Activated CD4-positive, alpha-beta memory T cell treated with anti-CD3 and anti-CD28 coated beads, Interleukin-2, amount 10 ng/mL, durations not matched to agents 7 days and 5 days (primary cell): ENCODE measurements around the gene NPC1L1. TPM values are rescaled to one million over a fixed set of nuclear protein-coding genes. Genes with fewer than 3 reads are reported as not detected.

ENCODE experiments used
- CTCF ChIA-PET: fragments of 350-600 bp; sonication (Branson Sonifier 250); formaldehyde crosslinking; loops from one replicate; lab custom pipeline; 2021; ENCODE audit warnings: antibody characterized with exemption, inconsistent platforms; lab: Charles Lee
- POLR2A ChIA-PET: fragments of 350-600 bp; sonication (Branson Sonifier 250); formaldehyde crosslinking; loops from one replicate; lab custom pipeline; 2021; ENCODE audit warnings: antibody characterized with exemption; lab: Charles Lee
- DNase-seq: peaks from one replicate; pipeline ENCODE4 v3.0.0-alpha.2; 2020
- H3K27ac Mint-ChIP-seq: one replicate; pipeline ENCODE4 v1.8.0; 2021; ENCODE audit warnings: mild to moderate bottlenecking, mixed read lengths
- H3K27me3 Mint-ChIP-seq: one replicate; pipeline ENCODE4 v1.8.0; 2021; ENCODE audit warnings: mixed read lengths
- H3K36me3 Mint-ChIP-seq: one replicate; pipeline ENCODE4 v1.8.0; 2021; ENCODE audit warnings: low read depth, mixed read lengths
- H3K4me1 Mint-ChIP-seq: one replicate; pipeline ENCODE4 v1.8.0; 2021; ENCODE audit warnings: mixed read lengths
- H3K4me3 Mint-ChIP-seq: one replicate; pipeline ENCODE4 v1.8.0; 2021; ENCODE audit warnings: mild to moderate bottlenecking, mixed read lengths
- H3K9me3 Mint-ChIP-seq: one replicate; pipeline ENCODE4 v1.8.0; 2021; ENCODE audit warnings: mixed read lengths
- total RNA-seq, 2 experiments: library from RNA; stranded (reverse); gene quantifications; one replicate each; pipeline ENCODE4 v1.2.3, GENCODE V29; 2021

Gene NPC1L1
- total RNA-seq, 2 experiments from 2014 or later, result not detected

DNA sequence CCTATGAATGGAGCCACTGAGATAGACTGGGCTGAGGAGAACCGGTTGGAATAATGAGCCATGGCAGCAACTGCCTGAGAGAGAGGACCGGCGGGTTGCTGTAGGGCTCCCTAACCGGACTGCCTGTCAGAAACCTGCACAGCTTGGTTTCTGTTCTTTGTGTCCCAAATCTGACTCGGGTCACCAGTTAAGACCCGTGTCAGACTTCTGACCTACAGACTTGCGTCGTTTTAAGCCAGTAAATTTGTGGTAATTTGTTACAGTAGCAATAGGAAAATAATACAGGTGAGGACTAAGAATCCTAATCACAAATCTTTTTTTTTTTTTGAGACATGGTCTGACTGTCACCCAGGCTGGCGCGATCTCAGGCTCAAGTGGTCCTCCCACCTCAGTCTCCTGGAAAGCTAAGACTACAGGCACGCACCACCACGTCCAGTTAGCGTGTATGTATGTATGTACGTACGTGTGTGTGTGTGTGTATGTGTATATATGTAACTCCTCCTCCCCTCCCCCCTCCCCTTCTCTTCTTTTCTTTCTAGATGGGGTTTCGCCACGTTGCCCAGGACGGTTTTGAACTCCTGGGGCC is 33.2 kb upstream of the NPC1L1 start:
- POLR2A ChIA-PET, result interaction anchor here (0.9 to 5.5 kb wide), 25 partner anchors 8 to 537 kb away, joined by 3 to 47 read pairs (median 7); partner anchors contain the start of genes H2AZ2, NUDCD3, OGDH and PURB
- Mint-ChIP-seq H3K27me3 (no peaks in the 10 kb centered on the region), H3K4me3 (peak overlapping the region; percentile 96), H3K4me1 (peaks cover 50% of the 10 kb centered on the region), H3K36me3 (peaks cover 71% of the 10 kb centered on the region), H3K9me3 (no peaks in the 10 kb centered on the region), H3K27ac (peak overlapping the region; percentile 87)
- CTCF ChIA-PET, result interaction anchor here (0.6 to 3.4 kb wide), 7 partner anchors 8 to 334 kb away, joined by 3 to 26 read pairs (median 4); no protein-coding TSS in a partner anchor
- DNase-seq, result no peak

DNA sequence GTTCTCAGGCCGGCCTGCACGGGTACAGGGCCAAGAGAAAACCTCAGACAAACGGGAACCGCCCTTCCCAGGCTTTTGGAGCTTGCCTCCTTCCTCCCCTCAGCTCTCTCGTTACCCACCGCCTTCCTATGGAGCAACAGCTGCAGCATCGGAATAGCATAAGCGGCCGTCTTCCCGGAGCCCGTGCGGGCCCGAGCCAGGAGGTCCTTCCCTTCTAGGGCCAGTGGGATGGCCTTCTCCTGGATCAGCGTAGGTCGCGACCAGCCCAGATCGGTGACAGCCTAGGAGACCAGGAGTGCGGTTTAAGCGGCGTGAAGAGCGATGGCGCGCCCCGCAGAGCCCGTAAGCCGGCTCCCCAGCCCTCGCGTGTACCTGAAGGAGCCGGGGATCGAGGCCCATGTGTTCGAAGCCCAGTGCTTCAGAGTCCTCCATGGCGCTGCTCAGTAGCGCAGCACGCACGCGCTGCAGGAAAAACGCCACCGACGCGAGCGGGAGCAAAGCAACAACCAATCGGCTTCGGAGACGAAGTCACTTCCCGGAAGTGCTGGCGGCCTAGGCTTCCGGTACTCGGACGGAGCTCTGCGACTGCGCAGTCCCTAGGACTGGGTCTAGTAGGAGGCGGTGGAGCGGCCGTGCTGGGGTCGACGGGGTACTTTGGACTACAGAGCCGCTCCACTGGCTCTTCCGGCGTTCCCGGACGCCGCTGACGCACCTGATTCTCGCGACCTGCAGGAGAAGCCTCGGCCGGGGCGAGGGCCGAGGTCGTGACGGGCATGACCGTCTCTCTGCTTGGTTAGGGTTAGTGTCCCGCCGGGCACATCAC is 32.5 kb upstream of the NPC1L1 start, which contains the start of gene DDX56:
Gene DDX56 (minus strand): TSS at position 445 of the 823 bp plus-strand sequence. CDS start 13 bp downstream, at position 432.
- H3K36me3 Mint-ChIP-seq, result peaks cover 72% of the 10 kb centered on the region
- H3K9me3 Mint-ChIP-seq, result no peaks in the 10 kb centered on the region
- DNase-seq, result peak; percentile 94
- H3K4me1 Mint-ChIP-seq, result peaks cover 44% of the 10 kb centered on the region
- H3K4me3 Mint-ChIP-seq, result peak within 1 kb of the TSS; percentile 96
- H3K27ac Mint-ChIP-seq, result peak within 1 kb of the TSS; percentile 87
- ChIA-PET CTCF (interaction anchor here (0.6 to 3.4 kb wide), 7 partner anchors 9 to 333 kb away, joined by 3 to 26 read pairs (median 4); no protein-coding TSS in a partner anchor), POLR2A (interaction anchor here (0.5 to 5.5 kb wide), 28 partner anchors 8 to 538 kb away, joined by 3 to 47 read pairs (median 6); partner anchors contain the start of genes H2AZ2, NUDCD3, OGDH and PURB)
- no peaks in the 10 kb centered on the region for H3K27me3 Mint-ChIP-seq

DNA sequence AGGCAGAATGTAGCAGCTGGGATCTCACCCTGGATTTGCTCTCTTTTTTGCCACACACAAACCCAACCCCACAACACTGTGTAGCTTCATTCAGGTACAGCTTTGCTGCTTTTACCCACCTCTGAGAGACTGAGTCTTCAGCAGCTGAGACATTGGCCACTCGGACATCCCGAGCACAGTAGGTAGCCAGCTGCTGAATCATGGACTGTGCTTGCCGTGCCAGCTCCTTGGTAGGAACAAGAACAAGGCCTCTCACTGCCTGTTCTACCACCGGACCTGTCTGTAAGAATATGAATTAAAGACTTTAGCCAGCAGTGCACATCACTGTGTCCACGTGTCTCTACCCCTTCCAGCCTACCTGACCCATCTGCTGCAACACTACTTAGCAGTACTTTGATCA is 31.6 kb upstream of the NPC1L1 start:
- CTCF ChIA-PET, result interaction anchor here (0.8 to 3.4 kb wide), 6 partner anchors 8 to 275 kb away, joined by 3 to 26 read pairs (median 4); partner anchors contain the start of gene TMED4
- peak overlapping the region; percentile 96 for H3K4me3 Mint-ChIP-seq
- no peaks in the 10 kb centered on the region for H3K9me3 Mint-ChIP-seq
- H3K4me1 Mint-ChIP-seq, result peaks cover 40% of the 10 kb centered on the region
- no peak for DNase-seq
- POLR2A ChIA-PET, result interaction anchor here (0.9 to 5.5 kb wide), 16 partner anchors 8 to 315 kb away, joined by 3 to 47 read pairs (median 8); partner anchors contain the start of genes H2AZ2, NUDCD3, OGDH and PPIA
- no peaks in the 10 kb centered on the region for H3K27me3 Mint-ChIP-seq
- H3K27ac Mint-ChIP-seq, result peak overlapping the region; percentile 87
- H3K36me3 Mint-ChIP-seq, result peaks cover 72% of the 10 kb centered on the region

DNA sequence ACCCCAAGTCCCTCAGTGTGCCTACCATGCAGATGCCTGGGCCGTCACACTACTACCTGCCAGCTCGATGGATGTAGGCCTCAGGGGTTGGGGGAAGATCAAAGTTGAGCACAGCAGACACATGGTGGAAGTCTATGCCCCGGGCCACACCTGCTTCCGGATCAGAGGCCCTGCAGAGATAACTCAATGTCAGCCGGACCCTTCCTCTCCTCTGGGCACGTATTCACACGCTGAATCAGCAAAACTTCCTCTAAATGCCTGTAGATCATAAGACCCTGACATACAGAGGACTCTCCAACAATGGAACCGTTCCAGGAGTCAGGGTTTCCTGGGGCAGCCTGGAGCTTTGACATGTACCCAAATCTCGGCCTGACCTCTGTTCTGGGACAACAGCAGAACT is 28.8 kb upstream of the NPC1L1 start:
- Mint-ChIP-seq H3K27ac (no peak overlapping the region), H3K4me3 (no peak overlapping the region), H3K27me3 (no peaks in the 10 kb centered on the region), H3K4me1 (peaks cover 31% of the 10 kb centered on the region), H3K9me3 (no peaks in the 10 kb centered on the region), H3K36me3 (peaks cover 84% of the 10 kb centered on the region)
- CTCF ChIA-PET, result no interaction called here
- POLR2A ChIA-PET, result interaction anchor here (5.5 kb wide), 1 partner anchor 12 kb away, joined by 47 read pairs; the partner anchor contains the start of gene TMED4
- no peak for DNase-seq

DNA sequence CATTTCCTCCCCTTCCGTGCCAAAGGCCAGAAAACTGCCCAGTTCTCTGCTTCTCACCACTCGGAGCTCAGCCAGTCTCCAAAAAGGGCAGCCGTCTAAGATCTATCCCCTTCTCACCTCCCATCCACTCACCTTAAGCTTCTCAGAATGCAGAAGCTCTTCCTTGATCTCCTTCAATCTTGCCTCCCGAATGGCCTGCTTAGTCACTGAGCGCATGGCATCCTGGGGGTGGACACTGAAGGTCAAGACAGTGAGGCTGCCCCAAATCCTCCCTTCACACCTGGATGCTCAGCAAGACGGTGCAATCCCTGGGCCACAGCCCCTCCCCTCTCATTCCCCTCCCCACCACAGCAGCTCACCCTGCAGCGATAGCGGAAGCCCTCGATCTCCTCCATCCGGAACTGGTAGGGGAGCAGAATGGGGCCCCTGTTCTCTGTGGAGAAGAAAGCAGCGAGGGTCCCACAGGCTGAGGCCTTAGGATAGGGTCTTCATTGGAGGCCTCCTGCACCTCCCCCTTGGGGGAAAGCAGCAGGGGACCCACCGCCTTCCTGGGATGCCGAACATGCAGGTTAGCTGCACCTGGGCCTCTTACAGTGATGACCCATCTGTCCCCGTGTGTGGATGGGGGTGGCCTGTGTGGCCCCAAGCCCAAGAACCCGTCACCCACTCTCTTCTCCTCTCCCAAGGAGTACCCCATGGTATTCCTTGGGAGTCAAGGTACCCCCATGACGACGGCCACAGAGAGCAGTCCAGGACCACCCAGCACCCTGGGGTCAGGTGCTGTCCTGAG is 27.8 kb upstream of the NPC1L1 start:
- Mint-ChIP-seq H3K27me3 (no peaks in the 10 kb centered on the region), H3K4me3 (no peak overlapping the region), H3K4me1 (peaks cover 21% of the 10 kb centered on the region), H3K9me3 (no peaks in the 10 kb centered on the region), H3K36me3 (peaks cover 89% of the 10 kb centered on the region), H3K27ac (no peak overlapping the region)
- no peak for DNase-seq
- POLR2A ChIA-PET, result interaction anchor here (1.4 to 5.5 kb wide), 2 partner anchors 13 kb away, joined by 5 to 47 read pairs; partner anchors contain the start of gene TMED4
- CTCF ChIA-PET, result interaction anchor here (1.0 kb wide), 1 partner anchor 21 kb away, joined by 3 read pairs; no protein-coding TSS in a partner anchor

DNA sequence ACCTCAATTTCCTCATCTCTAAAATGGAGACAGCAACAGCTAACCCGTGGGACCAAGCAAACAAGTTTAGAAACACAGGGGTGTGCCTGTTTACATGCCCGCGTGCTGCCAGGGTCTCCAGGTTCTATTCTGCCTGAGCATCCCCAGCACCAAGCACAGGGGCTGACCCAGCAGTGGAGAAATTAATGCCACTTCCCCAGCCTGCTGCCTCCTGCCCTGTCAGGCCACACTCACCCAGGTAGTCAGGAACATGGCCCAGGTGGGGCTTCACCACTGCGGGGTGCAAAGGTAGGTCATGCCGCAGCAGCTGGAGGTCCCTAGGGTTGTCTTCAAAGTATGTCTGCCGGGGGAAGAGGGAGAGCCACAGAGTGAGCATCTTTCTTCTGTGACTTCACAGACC is 26.8 kb upstream of the NPC1L1 start:
- Mint-ChIP-seq H3K4me3 (no peak overlapping the region), H3K36me3 (peaks cover 80% of the 10 kb centered on the region), H3K27ac (no peak overlapping the region), H3K4me1 (peaks cover 13% of the 10 kb centered on the region), H3K27me3 (no peaks in the 10 kb centered on the region), H3K9me3 (no peaks in the 10 kb centered on the region)
- ChIA-PET CTCF (interaction anchor here (1.0 kb wide), 1 partner anchor 20 kb away, joined by 3 read pairs; no protein-coding TSS in a partner anchor), POLR2A (interaction anchor here (1.4 kb wide), 1 partner anchor 14 kb away, joined by 5 read pairs; the partner anchor contains the start of gene TMED4)
- DNase-seq, result no peak

DNA sequence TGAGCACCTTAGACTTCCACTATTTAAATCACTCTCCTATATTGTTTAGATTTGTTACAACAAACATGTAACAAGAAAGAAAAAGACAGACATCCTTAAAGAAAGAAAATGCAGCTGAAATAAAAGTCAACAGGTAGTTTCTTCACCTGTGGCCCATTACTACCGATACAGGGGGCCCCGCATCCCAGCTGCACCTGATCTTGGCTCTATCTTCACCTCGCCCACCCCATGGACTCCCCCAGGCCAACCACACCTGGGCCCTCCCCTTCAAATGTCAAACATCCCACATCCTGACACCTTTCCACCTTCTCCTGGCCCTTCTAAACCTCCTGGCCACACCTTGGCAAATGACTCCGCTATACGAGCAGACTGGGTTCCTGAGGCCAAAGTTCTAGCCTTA is 25.6 kb upstream of the NPC1L1 start:
- Mint-ChIP-seq H3K9me3 (no peaks in the 10 kb centered on the region), H3K27ac (no peak overlapping the region), H3K36me3 (peaks cover 68% of the 10 kb centered on the region), H3K4me3 (no peak overlapping the region), H3K27me3 (no peaks in the 10 kb centered on the region), H3K4me1 (peaks cover 4% of the 10 kb centered on the region)
- DNase-seq, result no peak
- POLR2A ChIA-PET, result interaction anchor here (3.2 kb wide), 1 partner anchor 7 kb away, joined by 24 read pairs; the partner anchor contains the start of gene DDX56
- CTCF ChIA-PET, result interaction anchor here (0.6 to 2.5 kb wide), 3 partner anchors 11 to 583 kb away, joined by 3 to 12 read pairs (median 8); no protein-coding TSS in a partner anchor

DNA sequence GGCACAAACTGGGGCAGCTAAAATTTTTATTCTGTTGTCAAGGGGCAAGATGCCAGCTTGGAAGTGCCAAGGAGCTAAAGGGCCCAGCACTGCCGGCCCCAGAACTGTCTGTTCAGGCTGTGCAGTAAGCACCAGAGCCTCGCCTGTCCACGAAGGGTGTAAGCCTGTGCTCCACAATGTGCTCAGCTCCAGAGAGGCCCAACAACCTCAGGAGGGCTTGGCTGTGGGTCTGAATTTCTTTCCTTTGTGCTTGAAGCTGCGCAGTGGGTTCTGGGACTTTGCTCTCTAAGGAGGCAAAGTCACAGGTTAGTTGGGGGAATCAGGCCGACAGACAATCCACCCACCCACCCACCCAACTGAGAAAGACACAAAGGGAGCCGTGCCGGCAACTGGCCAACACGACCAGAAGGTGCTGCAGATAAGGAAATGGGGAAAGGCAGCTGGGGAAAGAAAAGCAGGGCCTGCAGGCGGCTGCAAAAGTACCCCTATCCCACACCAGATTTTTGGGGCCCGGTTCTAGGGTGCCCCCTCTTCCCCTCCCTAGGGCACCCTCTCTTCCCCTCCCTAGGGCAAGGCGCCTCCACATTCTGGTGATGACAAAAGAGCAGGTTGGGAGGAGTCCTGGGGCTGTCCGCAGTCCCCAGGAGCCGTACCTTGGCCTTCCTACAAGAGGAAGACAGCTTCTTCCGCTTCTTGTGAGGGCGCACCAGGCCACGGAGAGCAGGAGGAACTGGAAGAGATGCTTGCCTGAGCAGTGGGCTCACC is 24.8 kb upstream of the NPC1L1 start:
- Mint-ChIP-seq H3K27ac (no peak overlapping the region), H3K36me3 (peaks cover 61% of the 10 kb centered on the region), H3K4me3 (no peak overlapping the region), H3K27me3 (no peaks in the 10 kb centered on the region), H3K4me1 (peaks cover 2% of the 10 kb centered on the region), H3K9me3 (no peaks in the 10 kb centered on the region)
- DNase-seq, result no peak
- CTCF ChIA-PET, result interaction anchor here (0.6 to 2.8 kb wide), 30 partner anchors 8 to 665 kb away, joined by 3 to 29 read pairs (median 4); partner anchors contain the start of genes DDX56, H2AZ2, NUDCD3 and OGDH
- POLR2A ChIA-PET, result interaction anchor here (0.8 to 3.2 kb wide), 8 partner anchors 8 to 282 kb away, joined by 3 to 24 read pairs (median 8); partner anchors contain the start of genes DDX56, H2AZ2, NUDCD3 and TMED4

DNA sequence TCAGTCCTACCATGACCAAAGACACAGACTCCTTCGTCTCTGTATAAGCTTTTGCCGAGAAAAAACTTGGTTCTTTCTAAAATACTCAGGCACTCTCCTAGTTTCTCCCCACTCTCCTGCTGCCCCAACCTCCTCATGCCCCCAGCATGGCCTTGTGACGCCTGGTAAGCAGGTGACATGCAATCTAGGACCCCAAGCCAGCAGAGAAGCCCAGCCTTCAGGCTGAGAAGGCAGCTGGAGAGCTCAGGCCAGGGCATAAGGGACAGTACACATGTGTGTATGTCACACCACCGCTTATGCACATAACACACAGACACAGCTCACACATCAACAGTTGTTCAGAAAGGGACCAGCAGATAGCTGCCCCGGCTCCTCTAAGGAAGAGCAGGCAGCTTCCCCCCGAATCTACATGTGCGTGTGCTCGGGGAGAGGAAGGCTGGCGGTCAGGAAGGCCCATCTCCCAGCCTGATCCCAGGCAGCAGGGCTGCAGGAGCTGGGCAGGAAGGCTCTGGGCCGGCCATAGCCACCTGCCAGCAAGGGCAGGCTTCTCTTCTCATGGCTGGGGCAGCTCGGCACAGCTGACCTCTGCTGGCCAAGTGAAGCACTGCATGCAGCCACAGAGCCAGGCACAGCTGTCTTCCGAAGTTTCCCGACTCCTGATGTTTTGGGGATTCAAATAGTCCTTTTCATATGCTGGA is 24.1 kb upstream of the NPC1L1 start:
- DNase-seq, result peak; percentile 73
- Mint-ChIP-seq H3K4me3 (no peak overlapping the region), H3K36me3 (peaks cover 56% of the 10 kb centered on the region), H3K27ac (no peak overlapping the region), H3K9me3 (no peaks in the 10 kb centered on the region), H3K27me3 (no peaks in the 10 kb centered on the region), H3K4me1 (peaks cover 2% of the 10 kb centered on the region)
- CTCF ChIA-PET, result interaction anchor here (0.6 to 2.8 kb wide), 36 partner anchors 9 to 666 kb away, joined by 3 to 29 read pairs (median 4); partner anchors contain the start of genes DDX56, H2AZ2, NUDCD3 and OGDH
- POLR2A ChIA-PET, result interaction anchor here (0.8 to 3.2 kb wide), 8 partner anchors 9 to 282 kb away, joined by 3 to 24 read pairs (median 8); partner anchors contain the start of genes DDX56, H2AZ2, NUDCD3 and TMED4

DNA sequence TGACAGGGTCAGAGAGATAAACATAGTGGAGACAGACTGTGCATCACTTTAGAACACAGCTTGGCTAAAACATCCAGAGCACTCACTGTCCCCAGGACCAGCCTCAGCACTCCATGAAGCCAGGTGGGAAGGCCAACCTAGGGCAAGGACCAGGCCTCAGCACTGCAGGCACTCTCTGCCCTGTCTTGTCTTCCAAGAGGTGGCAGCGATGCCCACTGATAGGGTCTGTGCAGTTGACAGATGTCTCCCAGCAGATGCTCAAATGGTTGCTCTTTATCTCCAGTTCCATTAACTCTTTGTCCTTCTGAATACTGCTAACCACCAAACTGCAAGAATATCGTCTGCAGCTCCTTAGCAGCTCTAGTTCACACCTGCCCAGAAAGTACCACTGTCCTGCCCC is 23.5 kb upstream of the NPC1L1 start:
- no peak overlapping the region for H3K27ac Mint-ChIP-seq
- ChIA-PET POLR2A (interaction anchor here (0.6 to 3.2 kb wide), 7 partner anchors 9 to 457 kb away, joined by 3 to 24 read pairs (median 11); partner anchors contain the start of genes DDX56, H2AZ2, NUDCD3 and TMED4), CTCF (interaction anchor here (0.8 to 2.8 kb wide), 23 partner anchors 9 to 442 kb away, joined by 3 to 29 read pairs (median 5); partner anchors contain the start of genes DDX56, H2AZ2, NUDCD3 and OGDH)
- H3K4me3 Mint-ChIP-seq, result no peak overlapping the region
- H3K4me1 Mint-ChIP-seq, result peaks cover 2% of the 10 kb centered on the region
- peaks cover 51% of the 10 kb centered on the region for H3K36me3 Mint-ChIP-seq
- no peaks in the 10 kb centered on the region for H3K27me3 Mint-ChIP-seq
- no peak for DNase-seq
- no peaks in the 10 kb centered on the region for H3K9me3 Mint-ChIP-seq
